Effector memory CD8-positive, alpha-beta T cell (primary cell): ENCODE measurements around the gene INIP.

Source experiments
- ATAC-seq: fragments of 150-1000 bp; cut with Tn5 transposase; replicated peaks from 2 replicates; pipeline ENCODE4 v1.10.0; 2021; ENCODE audit warnings: mild to moderate bottlenecking, moderate library complexity
- DNase-seq, 3 experiments: peaks; one replicate each; pipeline ENCODE4 v3.0.0; 2021
- H3K27ac Mint-ChIP-seq, 2 donors: one replicate each; pipeline ENCODE4 v1.8.0; 2022; ENCODE audit warnings: mild to moderate bottlenecking in 2 of 2, mixed read lengths in 2 of 2, moderate library complexity in 2 of 2
- H3K27me3 Mint-ChIP-seq, 2 donors: one replicate each; pipeline ENCODE4 v1.8.0; 2022; ENCODE audit warnings: mixed read lengths in 2 of 2
- H3K36me3 Mint-ChIP-seq: one replicate; pipeline ENCODE4 v1.8.0; 2022; ENCODE audit warnings: mild to moderate bottlenecking, moderate library complexity, mixed read lengths; ENCODE audit not compliant: insufficient read depth
- H3K4me1 Mint-ChIP-seq, 2 donors: one replicate each; pipeline ENCODE4 v1.8.0; 2022; ENCODE audit warnings: low read depth in 2 of 2, mixed read lengths in 2 of 2
- H3K4me3 Mint-ChIP-seq, 2 donors: one replicate each; pipeline ENCODE4 v1.8.0; 2022; ENCODE audit warnings: mild to moderate bottlenecking in 2 of 2, mixed read lengths in 2 of 2, moderate library complexity in 2 of 2
- H3K9me3 Mint-ChIP-seq, 2 donors: one replicate each; pipeline ENCODE4 v1.8.0; 2022; ENCODE audit warnings: mixed read lengths in 2 of 2

The INIP gene

DNA sequence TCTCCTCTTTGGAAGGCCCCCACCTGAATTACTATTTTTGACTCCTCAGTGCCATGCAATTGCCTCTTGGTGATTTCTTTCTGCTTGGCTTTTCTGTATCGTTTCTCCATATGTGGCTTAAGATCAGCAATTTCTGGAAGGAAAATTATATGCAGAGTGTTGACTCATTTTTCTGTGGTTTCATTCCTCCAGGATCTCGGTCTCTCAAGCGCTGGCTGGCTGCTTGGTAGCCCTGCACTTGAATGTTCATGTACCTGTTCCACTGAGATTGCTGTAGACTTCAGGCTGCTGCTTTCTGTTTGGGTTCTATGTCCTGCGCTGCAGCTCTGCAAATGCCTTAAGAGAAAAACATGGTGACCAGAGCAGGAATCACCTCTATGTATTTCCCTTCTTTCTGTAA, 77.6 kb downstream of the INIP start:
- Mint-ChIP-seq H3K27ac (no peak overlapping the region), H3K36me3 (no peaks in the 10 kb centered on the region), H3K9me3 (peaks cover 8 to 10% of the 10 kb centered on the region in 2 donors), H3K27me3 (peaks cover 9 to 23% of the 10 kb centered on the region in 2 donors), H3K4me1 (no peaks in the 10 kb centered on the region), H3K4me3 (no peak overlapping the region)
- ATAC-seq (no peak), DNase-seq (no peak)
